ENCODE data around the gene CYP26B1.
"Not testable (repeated sequence)": the region's sequence is repeated elsewhere in the genome, so short reads cannot be mapped to it uniquely, and the experiment has no call there.

The CYP26B1 gene

DNA sequence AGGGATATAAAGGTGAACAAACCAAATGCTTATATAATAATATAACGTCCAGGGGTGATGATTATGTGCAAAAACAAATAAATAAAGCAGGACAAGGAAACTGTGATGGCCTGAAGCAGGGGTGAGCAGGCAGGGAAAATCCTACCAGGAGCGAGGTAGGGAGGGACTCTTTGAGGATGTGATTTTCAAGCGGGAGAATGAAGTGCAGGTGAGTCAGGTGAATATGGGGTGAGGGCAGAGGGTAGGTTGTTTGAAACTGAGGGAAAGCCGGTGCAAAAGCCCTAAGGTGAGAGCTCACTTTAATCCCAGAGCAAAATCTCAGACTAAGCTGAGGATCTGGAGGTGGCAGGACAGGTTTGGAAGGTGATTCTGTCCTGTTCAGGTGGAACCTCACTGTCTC is 40.7 kb downstream of the CYP26B1 start:
- no peak overlapping the region for H3K27ac Mint-ChIP-seq
- CTCF ChIA-PET, result no interaction called here
- H3K4me1 Mint-ChIP-seq, result no peaks in the 10 kb centered on the region
- peak; percentile 8 for DNase-seq
- peaks cover 9% of the 10 kb centered on the region for H3K27me3 Mint-ChIP-seq
- no peaks in the 10 kb centered on the region for H3K36me3 Mint-ChIP-seq
- H3K4me3 Mint-ChIP-seq, result no peak overlapping the region
- no peaks in the 10 kb centered on the region for H3K9me3 Mint-ChIP-seq

DNA sequence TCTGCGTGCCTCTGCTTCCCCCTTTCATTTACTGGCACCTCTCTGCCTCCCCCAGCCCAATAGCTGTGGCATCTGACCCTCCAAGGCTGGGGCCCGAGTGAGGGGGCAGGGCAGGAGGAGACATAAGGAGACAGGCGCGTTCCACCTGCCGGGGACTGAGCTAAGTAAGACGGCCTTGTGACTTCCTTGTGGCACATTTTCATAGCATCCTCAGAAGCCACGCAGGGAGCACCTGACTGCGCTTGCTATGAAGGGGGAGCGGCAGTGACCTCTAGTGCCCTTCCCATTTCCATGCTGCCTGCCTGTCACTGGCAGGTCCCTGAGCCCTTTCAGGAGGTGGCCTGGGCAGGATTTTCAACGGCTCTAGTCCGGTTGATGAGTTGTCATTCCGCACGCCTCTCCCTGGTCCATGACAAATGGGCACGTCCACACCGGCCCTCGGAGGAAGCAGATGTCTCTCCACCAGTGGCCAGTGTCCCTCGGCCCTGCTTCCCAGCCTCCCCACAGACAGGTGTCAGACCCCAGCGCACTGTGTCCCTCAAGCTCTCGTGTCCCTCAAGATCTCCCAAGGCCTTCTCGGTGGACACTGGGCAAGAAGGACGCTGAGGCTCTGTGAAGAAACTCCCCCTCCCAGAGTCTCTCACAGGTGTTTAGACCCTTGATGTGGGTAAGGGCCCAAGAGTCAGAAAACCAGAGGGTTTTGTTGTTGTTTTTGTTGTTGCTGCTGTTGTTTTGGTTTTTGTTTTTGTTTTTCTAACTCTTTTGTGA is 42.7 kb downstream of the CYP26B1 start:
- Mint-ChIP-seq H3K9me3 (no peaks in the 10 kb centered on the region), H3K36me3 (no peaks in the 10 kb centered on the region), H3K4me1 (no peaks in the 10 kb centered on the region), H3K27me3 (peaks cover 8% of the 10 kb centered on the region), H3K4me3 (no peak overlapping the region), H3K27ac (no peak overlapping the region)
- DNase-seq, result peak; percentile 7
- CTCF ChIA-PET, result no interaction called here

DNA sequence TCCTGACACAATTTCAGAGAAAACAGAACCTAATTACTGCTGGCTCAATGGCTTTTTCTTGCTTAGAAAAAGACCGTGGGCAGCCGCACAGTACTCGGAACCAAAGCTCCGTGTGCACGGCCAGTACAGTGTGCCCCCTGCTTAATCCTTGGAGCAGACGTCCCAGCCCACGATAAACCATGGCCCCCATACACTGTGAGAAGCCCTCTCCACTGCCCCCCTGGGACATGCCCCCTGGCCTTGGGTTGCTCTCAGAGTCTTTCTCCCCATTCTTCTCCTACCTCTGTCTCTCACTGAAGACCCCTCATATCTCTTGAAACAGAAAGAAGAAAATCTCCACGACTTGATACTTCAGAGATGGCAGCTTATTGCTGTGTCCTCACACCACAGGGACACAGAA is 44.0 kb downstream of the CYP26B1 start:
- Mint-ChIP-seq H3K27ac (peak overlapping the region; percentile 56), H3K9me3 (no peaks in the 10 kb centered on the region), H3K4me3 (no peak overlapping the region), H3K4me1 (no peaks in the 10 kb centered on the region), H3K36me3 (no peaks in the 10 kb centered on the region), H3K27me3 (no peaks in the 10 kb centered on the region)
- CTCF ChIA-PET, result no interaction called here
- peak; percentile 4 for DNase-seq

DNA sequence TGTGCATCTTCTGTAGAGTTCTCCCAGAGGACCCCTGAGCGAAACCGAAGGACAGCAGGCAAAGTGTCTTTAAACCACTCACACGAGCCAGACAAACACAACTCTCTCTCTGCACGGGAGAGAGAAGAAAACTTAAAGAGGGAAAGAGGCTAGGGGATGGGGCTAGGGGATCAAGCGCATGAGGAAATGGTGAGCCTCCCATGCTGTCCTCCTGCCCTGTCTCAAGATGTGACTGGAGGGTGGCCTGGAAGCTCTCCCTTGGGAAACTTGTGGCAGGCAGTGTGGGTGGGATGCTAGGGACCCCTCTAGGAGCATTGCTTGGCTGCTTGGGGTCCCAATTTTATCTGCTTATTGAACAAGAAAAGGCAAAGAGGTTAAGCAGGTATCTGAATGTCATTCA is 44.5 kb downstream of the CYP26B1 start:
- no peaks in the 10 kb centered on the region for H3K9me3 Mint-ChIP-seq
- H3K36me3 Mint-ChIP-seq, result no peaks in the 10 kb centered on the region
- no peak for DNase-seq
- no peak overlapping the region for H3K27ac Mint-ChIP-seq
- CTCF ChIA-PET, result no interaction called here
- H3K27me3 Mint-ChIP-seq, result no peaks in the 10 kb centered on the region
- no peaks in the 10 kb centered on the region for H3K4me1 Mint-ChIP-seq
- no peak overlapping the region for H3K4me3 Mint-ChIP-seq

DNA sequence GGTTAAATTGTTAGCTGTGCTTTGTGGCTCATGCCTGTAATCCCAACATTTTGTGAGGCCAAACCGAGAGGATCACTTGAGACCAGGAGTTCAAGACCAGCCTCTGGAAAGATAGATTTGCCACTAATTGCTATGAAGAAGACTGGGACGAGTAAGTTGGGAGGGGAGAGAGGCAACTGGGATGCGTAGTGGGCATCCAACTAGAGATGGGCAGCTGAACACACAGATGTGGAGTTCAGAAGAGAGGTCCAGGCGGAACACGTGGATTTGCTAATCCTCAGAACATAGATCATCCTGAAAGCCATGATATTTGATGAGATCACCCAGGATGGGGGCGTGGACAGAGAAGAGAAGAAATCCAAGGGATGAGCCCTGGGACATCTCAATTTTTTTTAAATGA is 48.7 kb downstream of the CYP26B1 start:
- CTCF ChIA-PET, result no interaction called here
- DNase-seq, result no peak
- H3K9me3 Mint-ChIP-seq, result no peaks in the 10 kb centered on the region
- H3K27me3 Mint-ChIP-seq, result no peaks in the 10 kb centered on the region
- no peaks in the 10 kb centered on the region for H3K4me1 Mint-ChIP-seq
- no peaks in the 10 kb centered on the region for H3K36me3 Mint-ChIP-seq
- no peak overlapping the region for H3K27ac Mint-ChIP-seq
- H3K4me3 Mint-ChIP-seq, result no peak overlapping the region

DNA sequence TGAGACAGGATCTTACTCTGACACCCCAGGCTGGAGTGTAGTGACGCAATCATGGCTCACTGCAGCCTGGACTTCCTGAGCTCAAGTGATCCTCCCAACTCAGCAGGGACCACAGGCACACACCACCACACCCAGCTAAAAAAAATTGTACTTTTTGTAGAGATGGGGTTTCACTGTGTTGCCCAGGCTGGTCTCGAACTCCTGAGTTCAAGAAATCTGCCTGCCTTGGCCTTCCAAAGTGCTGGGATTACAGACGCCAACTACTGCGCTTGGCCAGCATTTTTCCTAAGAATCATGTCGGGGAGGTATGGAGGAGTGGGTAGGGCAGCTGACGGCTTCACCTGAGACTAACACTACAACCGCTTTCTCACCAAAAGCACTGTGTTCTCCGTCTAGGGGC is 50.4 kb downstream of the CYP26B1 start:
- CTCF ChIA-PET, result no interaction called here
- H3K36me3 Mint-ChIP-seq, result no peaks in the 10 kb centered on the region
- no peak overlapping the region for H3K4me3 Mint-ChIP-seq
- DNase-seq, result no peak
- no peaks in the 10 kb centered on the region for H3K4me1 Mint-ChIP-seq
- no peaks in the 10 kb centered on the region for H3K9me3 Mint-ChIP-seq
- H3K27me3 Mint-ChIP-seq, result no peaks in the 10 kb centered on the region
- no peak overlapping the region for H3K27ac Mint-ChIP-seq

DNA sequence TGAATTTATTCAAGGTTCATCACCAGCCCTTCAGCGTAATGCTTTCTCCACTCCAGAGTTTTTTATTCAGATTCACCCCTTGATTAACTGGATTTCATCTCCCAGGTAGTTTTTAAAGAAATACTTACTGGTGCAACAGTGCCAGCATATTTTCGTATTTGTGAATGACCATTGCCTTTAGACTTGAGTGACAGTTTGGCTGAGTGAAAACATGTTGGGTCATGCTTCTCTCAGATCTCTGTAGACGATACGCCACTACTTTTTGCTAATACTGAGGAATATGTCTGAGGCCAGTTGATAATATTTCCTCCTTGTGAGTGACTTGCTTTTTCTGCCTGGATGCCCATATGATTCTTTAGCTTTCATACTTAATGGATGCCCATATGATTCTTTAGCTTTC is 51.5 kb downstream of the CYP26B1 start:
- CTCF ChIA-PET, result no interaction called here
- no peaks in the 10 kb centered on the region for H3K4me1 Mint-ChIP-seq
- no peak overlapping the region for H3K4me3 Mint-ChIP-seq
- no peak overlapping the region for H3K27ac Mint-ChIP-seq
- H3K27me3 Mint-ChIP-seq, result no peaks in the 10 kb centered on the region
- DNase-seq, result no peak
- H3K36me3 Mint-ChIP-seq, result no peaks in the 10 kb centered on the region
- no peaks in the 10 kb centered on the region for H3K9me3 Mint-ChIP-seq

DNA sequence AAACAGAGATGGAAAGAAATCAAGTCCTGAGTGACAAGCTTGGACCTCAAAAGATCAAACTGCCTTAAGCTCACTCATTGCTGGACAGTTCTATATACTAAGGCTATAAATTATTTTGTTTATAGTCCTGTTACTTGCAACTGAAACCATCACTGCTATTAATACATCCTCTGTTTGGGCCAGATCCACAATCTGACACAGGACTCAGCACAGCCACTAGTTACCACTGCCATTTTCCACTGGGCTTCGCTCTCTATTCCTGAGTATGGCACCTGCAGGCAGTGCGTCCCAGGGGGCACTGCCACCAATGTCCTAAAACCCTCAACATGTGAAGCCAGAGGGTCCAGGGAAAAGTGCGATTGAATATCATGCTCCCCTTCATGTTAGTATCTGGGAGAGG is 52.3 kb downstream of the CYP26B1 start:
- DNase-seq, result no peak
- no peaks in the 10 kb centered on the region for H3K36me3 Mint-ChIP-seq
- no peaks in the 10 kb centered on the region for H3K4me1 Mint-ChIP-seq
- no peaks in the 10 kb centered on the region for H3K9me3 Mint-ChIP-seq
- no peak overlapping the region for H3K4me3 Mint-ChIP-seq
- no peak overlapping the region for H3K27ac Mint-ChIP-seq
- CTCF ChIA-PET, result no interaction called here
- no peaks in the 10 kb centered on the region for H3K27me3 Mint-ChIP-seq

DNA sequence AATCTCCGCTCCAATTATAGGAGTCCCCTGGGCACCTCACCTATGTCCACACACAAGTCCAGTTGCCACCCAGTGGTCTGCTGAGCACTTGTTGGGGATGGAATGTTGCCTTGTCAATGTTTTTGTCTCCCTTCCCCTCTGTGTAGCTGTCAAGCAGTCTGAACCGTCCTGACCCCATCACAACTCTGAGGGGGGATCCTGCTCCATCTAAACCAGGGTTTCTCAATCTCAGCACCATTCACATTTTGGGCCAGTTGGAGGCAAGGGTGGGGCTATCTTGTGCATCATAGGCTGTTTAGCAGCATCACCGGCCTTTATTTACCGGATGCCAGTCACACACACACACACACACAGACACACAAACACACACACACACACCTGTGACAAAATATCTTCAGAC is 53.0 kb downstream of the CYP26B1 start:
- DNase-seq, result no peak
- Mint-ChIP-seq H3K27me3 (no peaks in the 10 kb centered on the region), H3K4me3 (no peak overlapping the region), H3K4me1 (no peaks in the 10 kb centered on the region), H3K9me3 (no peaks in the 10 kb centered on the region), H3K36me3 (no peaks in the 10 kb centered on the region), H3K27ac (no peak overlapping the region)
- CTCF ChIA-PET, result no interaction called here

DNA sequence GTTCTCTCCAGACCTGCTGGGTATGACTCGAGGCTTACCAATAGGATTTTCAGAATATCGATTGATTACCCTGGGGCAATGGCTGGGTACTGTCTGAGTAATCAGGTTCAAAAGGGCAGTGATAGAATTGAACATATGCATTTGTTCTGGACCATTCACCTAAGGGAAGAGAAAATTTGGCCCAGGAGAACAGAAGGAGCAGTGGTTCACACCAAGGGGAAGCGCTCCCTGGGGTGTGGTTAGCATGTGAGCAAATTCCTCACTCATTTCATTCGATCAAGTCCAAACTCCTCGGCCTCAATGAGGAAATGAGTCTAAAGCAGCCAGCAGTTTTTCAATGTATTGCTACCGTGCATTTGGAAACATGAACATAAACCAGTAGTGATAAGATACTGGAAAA is 55.6 kb downstream of the CYP26B1 start:
- H3K4me1 Mint-ChIP-seq, result no peaks in the 10 kb centered on the region
- CTCF ChIA-PET, result no interaction called here
- H3K4me3 Mint-ChIP-seq, result no peak overlapping the region
- no peak for DNase-seq
- H3K27me3 Mint-ChIP-seq, result no peaks in the 10 kb centered on the region
- H3K9me3 Mint-ChIP-seq, result peaks cover 3% of the 10 kb centered on the region
- no peak overlapping the region for H3K27ac Mint-ChIP-seq
- no peaks in the 10 kb centered on the region for H3K36me3 Mint-ChIP-seq

DNA sequence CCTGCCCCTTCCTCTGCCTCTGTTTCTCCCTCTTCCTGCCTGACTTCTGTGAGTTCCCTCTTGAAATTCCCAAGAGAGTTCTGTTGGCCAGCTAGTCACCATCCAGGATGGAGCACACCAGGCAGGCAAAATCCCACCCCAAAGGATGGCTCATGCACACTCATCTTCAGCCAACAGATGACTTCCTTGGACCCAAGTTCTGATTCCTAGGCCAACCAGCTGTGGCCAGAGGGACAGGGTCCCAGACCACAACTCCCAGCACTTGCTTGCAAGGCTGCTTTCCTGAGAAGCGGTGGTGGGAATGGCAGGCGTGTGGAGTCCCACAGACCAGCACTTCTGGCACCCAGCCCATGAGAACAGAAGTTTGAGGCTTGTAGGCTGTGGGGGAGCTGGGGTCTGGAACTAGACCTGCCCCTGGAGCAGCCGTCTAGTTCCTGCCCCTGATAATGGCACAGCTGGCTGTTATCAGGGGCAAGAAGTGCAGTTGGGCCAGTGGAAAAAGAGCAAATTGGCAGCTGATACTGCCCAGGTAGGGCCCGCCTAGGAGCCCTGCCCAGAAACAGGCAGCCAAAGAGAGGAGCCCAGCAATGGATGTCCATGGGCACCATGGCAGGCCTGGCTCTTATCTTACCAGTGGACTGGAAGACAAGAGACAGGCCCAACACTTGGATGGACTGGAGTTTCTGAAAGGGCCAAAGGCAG is 56.7 kb downstream of the CYP26B1 start:
- H3K36me3 Mint-ChIP-seq, result no peaks in the 10 kb centered on the region
- peaks cover 3% of the 10 kb centered on the region for H3K9me3 Mint-ChIP-seq
- no peaks in the 10 kb centered on the region for H3K27me3 Mint-ChIP-seq
- H3K4me3 Mint-ChIP-seq, result no peak overlapping the region
- no peaks in the 10 kb centered on the region for H3K4me1 Mint-ChIP-seq
- H3K27ac Mint-ChIP-seq, result no peak overlapping the region
- DNase-seq, result no peak
- CTCF ChIA-PET, result no interaction called here

DNA sequence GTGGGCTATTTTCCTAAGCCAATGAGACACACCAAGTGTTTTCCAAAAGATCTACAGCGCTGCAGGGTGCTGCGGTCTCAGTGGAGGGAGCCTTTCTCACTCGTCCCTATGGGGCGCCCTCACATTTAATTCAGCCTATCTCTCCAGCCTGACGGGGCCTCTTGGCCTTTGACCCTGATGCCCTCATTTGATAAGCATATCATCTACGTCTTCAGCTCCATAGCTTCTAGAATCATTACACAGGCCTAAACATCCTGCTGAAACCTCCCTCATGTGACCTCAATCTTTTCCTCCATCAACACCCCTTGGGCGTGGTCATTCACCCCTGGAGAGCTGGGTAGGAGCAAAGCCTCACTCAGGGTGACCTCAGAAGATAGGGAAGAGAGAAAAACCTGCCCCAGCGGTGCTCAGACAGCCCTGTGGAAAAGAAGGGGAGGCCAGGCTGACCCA is 57.4 kb downstream of the CYP26B1 start:
- no peaks in the 10 kb centered on the region for H3K36me3 Mint-ChIP-seq
- H3K4me1 Mint-ChIP-seq, result no peaks in the 10 kb centered on the region
- H3K9me3 Mint-ChIP-seq, result peaks cover 3% of the 10 kb centered on the region
- CTCF ChIA-PET, result no interaction called here
- no peak overlapping the region for H3K27ac Mint-ChIP-seq
- H3K27me3 Mint-ChIP-seq, result no peaks in the 10 kb centered on the region
- H3K4me3 Mint-ChIP-seq, result no peak overlapping the region
- no peak for DNase-seq

DNA sequence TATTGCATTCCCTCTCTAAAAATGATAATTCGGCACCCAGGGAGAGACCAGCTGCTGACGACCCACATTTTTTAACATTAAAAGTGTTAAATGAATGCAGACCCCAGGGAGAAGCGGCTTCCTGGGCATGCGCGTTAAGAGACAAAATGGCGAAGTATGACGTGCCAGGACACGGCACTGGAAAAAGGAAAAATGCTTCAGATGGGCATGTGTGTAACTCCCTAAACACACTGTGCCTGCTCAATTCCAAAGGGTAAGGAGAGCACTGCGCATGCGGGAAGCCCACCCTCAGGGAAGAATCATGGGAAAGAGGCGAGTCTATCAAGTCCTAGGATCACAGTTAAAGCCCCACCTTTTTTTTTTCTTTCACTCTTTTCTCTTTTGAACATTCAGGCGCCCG is 58.1 kb downstream of the CYP26B1 start:
- peaks cover 3% of the 10 kb centered on the region for H3K9me3 Mint-ChIP-seq
- H3K27ac Mint-ChIP-seq, result no peak overlapping the region
- no peak for DNase-seq
- no peaks in the 10 kb centered on the region for H3K36me3 Mint-ChIP-seq
- H3K27me3 Mint-ChIP-seq, result no peaks in the 10 kb centered on the region
- H3K4me3 Mint-ChIP-seq, result no peak overlapping the region
- no peaks in the 10 kb centered on the region for H3K4me1 Mint-ChIP-seq
- CTCF ChIA-PET, result no interaction called here

DNA sequence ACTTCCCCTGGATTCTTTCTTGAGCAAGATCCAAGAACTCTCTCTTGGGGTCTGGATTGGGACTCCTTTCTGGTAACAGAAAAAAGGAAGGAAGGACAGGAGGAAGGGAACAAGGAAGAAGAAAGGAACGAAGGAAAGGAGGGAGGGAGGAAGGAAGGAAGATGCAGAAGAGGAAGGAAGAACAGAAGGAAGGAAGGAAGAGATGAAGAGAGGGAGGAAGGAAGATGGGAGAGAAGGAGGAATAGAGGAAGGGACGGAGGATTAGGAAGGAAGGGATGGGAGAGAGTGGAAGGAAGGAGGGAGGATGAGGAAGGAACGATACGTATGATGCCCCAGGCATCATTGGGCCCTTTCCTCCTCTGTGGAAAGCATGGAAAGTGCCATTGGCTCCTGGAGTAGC is 58.6 kb downstream of the CYP26B1 start:
- H3K27me3 Mint-ChIP-seq, result no peaks in the 10 kb centered on the region
- H3K9me3 Mint-ChIP-seq, result peaks cover 3% of the 10 kb centered on the region
- H3K36me3 Mint-ChIP-seq, result no peaks in the 10 kb centered on the region
- CTCF ChIA-PET, result no interaction called here
- H3K4me1 Mint-ChIP-seq, result no peaks in the 10 kb centered on the region
- DNase-seq, result no peak
- H3K27ac Mint-ChIP-seq, result no peak overlapping the region
- H3K4me3 Mint-ChIP-seq, result no peak overlapping the region

DNA sequence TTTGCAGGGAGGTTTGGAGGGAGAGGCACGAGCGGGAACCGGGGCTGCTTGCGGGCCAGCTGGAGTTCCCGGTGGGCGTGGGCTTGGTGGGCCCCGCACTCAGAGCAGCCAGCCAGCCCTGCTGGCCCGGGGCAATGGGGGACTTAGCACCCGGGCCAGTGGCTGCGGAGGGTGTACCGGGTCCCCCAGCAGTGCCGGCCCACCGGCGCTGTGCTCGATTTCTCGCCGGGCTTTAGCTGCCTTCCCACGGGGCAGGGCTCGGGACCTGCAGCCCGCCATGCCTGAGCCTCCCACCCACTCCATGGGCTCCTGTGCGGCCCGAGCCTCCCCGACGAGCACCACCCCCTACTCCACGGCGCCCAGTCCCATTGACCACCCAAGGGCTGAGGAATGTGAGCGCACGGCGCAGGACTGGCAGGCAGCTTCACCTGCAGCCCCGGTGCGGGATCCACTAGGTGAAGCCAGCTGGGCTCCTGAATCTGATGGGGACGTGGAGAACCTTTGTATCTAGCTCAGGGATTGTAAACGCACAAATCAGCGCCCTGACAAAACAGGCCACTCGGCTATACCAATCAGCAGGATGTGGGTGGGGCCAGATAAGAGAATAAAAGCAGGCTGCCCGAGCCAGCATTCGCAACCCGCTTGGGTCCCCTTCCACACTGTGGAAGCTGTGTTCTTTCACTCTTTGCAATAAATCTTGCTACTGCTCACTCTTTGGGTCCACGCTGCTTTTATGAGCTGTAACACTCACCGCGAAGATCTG is 60.6 kb downstream of the CYP26B1 start:
- H3K27me3 Mint-ChIP-seq, H3K4me3 Mint-ChIP-seq, CTCF ChIA-PET, H3K4me1 Mint-ChIP-seq, DNase-seq, H3K27ac Mint-ChIP-seq, H3K36me3 Mint-ChIP-seq, H3K9me3 Mint-ChIP-seq: not testable (repeated sequence)

Data from activated naive CD4-positive, alpha-beta T cell treated with anti-CD3 and anti-CD28 coated beads, Interleukin-2, amount 10 ng/mL, durations not matched to agents 7 days and 5 days (primary cell).